Myocyte (in vitro differentiated cells): ENCODE data around the gene TGFB1I1. TPM values are rescaled to one million over a fixed set of nuclear protein-coding genes. Genes with fewer than 3 reads are reported as not detected.
A peak's percentile ranks its signal among the peaks of the same experiment; 100 is the strongest.
"Not testable (repeated sequence)": the region's sequence is repeated elsewhere in the genome, so short reads cannot be mapped to it uniquely, and the experiment has no call there.

Experiments used
- DNase-seq: peaks from one replicate; pipeline ENCODE4 v3.0.0-alpha.2; 2012; ENCODE audit warnings: low read depth
- total RNA-seq: library from RNA; depleted of rRNA; stranded (reverse); fragments of >200 nt; gene quantifications from 2 replicates; pipeline ENCODE4 v1.2.3, GENCODE V29; 2014

The TGFB1I1 gene
- total RNA-seq, 1 donor from 2014 or later: 44.5 TPM

- peak; percentile 90 for DNase-seq
Measured at GRCh38 chr16:31513126-31513525, 41.2 kb downstream of the TGFB1I1 start.

GRCh38 chr16:31513884-31514283 lies 41.9 kb downstream of the TGFB1I1 start:
- DNase-seq: no peak

GRCh38 chr16:31517800-31518402 lies 45.9 kb downstream of the TGFB1I1 start:
- DNase-seq: no peak

GRCh38 chr16:31519759-31520431 lies 47.9 kb downstream of the TGFB1I1 start:
- DNase-seq: peak; percentile 66

- no peak for DNase-seq
Measured at GRCh38 chr16:31521368-31521767, 49.4 kb downstream of the TGFB1I1 start.

GRCh38 chr16:31522071-31522470 lies 50.1 kb downstream of the TGFB1I1 start:
- DNase-seq: no peak

DNA sequence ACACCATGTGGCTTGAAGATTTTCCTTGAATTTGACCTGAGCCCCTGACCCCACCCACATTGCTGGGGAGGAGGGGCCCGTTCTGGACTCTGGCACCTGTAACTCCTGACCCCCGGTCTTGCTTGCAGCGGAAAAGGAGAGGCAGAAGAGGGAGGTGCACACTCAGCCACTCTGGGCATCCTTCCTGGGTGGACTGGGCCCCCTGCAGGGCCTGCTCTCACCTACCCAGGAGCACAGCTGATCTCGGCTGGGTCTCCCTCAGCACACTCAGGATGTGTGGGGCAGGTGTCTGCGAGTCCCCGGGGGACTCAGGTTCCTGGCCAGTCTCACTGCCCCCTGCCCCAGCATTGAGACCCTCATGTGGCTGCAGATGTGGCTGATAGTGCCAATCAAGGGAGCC lies 51.8 kb downstream of the TGFB1I1 start:
- DNase-seq: not testable (repeated sequence)

DNA sequence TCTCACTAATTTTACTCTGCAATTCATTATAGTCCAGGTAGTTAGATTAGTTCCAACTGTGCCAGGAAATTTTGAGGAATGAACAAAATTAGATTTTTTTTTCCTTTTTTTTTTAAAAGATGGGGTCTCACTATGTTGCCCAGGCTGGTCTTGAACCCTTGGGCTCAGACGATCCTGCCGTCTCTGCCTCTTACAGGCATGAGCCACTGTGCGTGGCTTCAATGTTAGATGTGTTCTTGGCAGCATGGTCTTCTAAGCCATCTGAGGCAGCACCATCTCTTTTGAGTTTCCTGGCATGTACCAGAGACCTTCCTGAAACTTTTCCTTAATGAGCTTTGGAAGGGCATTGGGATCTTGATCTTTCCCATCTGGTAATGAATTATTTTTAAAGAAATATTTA lies 53.2 kb downstream of the TGFB1I1 start:
- DNase-seq: no peak

Other genes with a start within 250 kb of the TGFB1I1 start
- gene ITGAM, start 212.2 kb upstream of the TGFB1I1 start, total RNA-seq: 0.13 and 0.62 TPM in 2 replicates
- 0.40 TPM in 1 of 2 replicates, not detected in the other for gene ITGAX, start 117.0 kb upstream of the TGFB1I1 start, total RNA-seq
- gene ITGAD, start 78.8 kb upstream of the TGFB1I1 start, total RNA-seq: not detected in 2 replicates
- 68.6 and 227 TPM in 2 replicates for gene COX6A2, start 43.8 kb upstream of the TGFB1I1 start, total RNA-seq
- 1.8 and 2.2 TPM in 2 replicates for gene ZNF843, start 29.4 kb upstream of the TGFB1I1 start, total RNA-seq
- gene ARMC5, start 12.7 kb upstream of the TGFB1I1 start, total RNA-seq: 17.2 and 21.5 TPM in 2 replicates
- 0.05 TPM in 1 of 2 replicates, not detected in the other for gene SLC5A2, start 11.0 kb downstream of the TGFB1I1 start, total RNA-seq
- gene RUSF1, start 36.2 kb downstream of the TGFB1I1 start, total RNA-seq: 52.6 and 58.9 TPM in 2 replicates
- not detected in 2 replicates for gene AHSP, start 55.7 kb downstream of the TGFB1I1 start, total RNA-seq